22Rv1 (cell line): Measurements from ENCODE around the gene REC8.

Source experiments
- H3K27ac ChIP-seq: fragments of 450-650 bp; 2 replicates; pipeline ENCODE4 v1.5.1; 2017
- ZFX ChIP-seq: fragments of 450-650 bp; IDR thresholded peaks from 2 replicates; pipeline ENCODE4 v1.6.1; 2017; ENCODE audit warnings: antibody characterized with exemption, borderline replicate concordance
- TF ChIP-seq, protein P1 (sequence below): fragments of 450-650 bp; IDR thresholded peaks from 2 replicates; pipeline ENCODE4 v1.5.1; 2017; ENCODE audit warnings: mild to moderate bottlenecking

The REC8 gene

DNA sequence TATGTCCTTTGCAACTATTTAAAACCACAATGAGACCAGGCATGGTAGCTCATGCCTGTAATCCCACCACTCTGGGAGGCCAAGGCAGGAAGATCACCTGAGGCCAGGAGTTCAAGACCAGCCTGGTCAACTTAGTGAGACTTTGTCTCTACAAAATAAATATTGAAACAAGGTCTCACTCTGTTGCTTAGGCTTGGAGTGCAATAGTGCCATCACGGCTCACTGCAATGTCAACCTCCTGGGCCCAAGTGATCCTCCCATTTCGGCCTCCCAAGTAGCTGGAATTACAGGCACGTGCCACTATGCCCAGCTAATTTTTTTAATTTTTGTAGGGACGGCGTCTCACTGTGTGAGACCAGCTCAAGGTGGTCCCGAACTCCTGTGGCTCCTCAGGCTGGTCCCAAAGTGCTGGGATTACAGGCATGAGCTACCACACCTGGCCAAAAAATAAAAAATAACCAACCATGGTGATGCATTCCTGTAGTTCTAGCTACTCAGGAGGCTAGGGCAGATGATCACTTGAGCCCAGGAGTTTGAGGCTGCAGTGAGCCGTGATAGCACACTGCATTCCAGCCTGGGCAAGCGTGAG, 42.4 kb upstream of the REC8 start:
- TF ChIP-seq, protein P1, sequence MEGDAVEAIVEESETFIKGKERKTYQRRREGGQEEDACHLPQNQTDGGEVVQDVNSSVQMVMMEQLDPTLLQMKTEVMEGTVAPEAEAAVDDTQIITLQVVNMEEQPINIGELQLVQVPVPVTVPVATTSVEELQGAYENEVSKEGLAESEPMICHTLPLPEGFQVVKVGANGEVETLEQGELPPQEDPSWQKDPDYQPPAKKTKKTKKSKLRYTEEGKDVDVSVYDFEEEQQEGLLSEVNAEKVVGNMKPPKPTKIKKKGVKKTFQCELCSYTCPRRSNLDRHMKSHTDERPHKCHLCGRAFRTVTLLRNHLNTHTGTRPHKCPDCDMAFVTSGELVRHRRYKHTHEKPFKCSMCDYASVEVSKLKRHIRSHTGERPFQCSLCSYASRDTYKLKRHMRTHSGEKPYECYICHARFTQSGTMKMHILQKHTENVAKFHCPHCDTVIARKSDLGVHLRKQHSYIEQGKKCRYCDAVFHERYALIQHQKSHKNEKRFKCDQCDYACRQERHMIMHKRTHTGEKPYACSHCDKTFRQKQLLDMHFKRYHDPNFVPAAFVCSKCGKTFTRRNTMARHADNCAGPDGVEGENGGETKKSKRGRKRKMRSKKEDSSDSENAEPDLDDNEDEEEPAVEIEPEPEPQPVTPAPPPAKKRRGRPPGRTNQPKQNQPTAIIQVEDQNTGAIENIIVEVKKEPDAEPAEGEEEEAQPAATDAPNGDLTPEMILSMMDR = no peak
- no peak for TF ChIP-seq ZFX
- no peak overlapping the region for H3K27ac ChIP-seq

DNA sequence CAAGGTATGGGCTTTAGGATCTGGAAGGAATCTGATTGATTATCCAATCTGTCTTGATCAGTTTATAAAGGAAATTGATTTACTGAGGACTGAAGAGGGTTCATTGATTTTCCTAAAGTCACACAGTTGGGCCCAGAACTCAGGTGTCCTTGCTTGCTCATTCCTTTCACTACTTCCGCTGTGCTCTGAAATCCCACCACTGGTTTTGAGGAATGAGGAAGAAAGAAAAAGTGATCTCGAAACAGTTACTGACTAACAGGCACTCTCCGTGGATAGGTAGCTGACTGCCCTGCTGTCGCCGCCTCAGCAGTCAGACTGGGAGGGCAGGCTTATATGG, 41.5 kb upstream of the REC8 start, which contains the start of gene FITM1:
FITM1 (plus strand) TSS at position 280 of the 337 bp plus-strand sequence. CDS start 905 bp downstream, outside the sequence.
- H3K27ac ChIP-seq = no peak within 1 kb of the TSS
- TF ChIP-seq, protein P1 = no peak
- no peak for TF ChIP-seq ZFX

DNA sequence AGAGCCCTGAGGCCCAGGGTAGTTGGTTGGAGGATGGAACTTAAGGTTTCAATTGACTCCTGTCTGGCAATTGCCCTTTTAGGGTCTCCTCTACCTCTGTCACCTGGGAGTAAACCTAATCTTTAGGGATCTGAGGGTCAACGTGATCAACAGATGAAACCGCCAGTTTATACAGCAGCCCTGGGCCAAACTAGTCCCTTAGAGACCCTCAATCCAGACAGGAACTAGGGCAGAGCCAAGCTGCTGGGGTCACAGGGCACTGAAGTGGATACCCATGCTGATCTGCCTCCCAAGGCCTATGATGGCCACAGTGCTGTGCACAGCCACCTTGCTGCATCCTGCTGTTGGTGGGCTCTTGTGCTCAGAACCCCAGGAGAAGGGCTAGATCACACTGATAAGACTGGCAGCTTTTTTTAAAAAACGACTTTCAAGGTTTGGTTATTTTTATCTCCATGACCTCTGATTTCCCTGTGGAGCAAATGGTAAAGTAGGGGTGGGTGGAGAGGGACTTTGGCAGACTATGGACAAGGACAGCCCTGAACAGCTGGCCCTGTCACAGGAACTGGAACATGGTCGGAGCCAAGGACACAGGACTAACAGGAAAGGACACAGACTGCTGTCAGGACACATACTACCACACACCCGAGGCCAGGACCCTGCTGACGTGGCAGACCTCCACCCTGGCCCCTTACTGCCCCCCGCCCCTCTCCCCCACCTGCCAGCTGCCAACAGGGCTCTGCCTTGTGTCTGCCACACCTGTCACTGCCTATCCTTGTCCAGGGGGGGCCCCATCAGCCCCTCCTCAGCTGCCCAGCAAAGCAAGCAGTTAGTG, 40.9 kb upstream of the REC8 start:
- no peak overlapping the region for H3K27ac ChIP-seq
- TF ChIP-seq ZFX = no peak
- TF ChIP-seq, protein P1 = no peak

DNA sequence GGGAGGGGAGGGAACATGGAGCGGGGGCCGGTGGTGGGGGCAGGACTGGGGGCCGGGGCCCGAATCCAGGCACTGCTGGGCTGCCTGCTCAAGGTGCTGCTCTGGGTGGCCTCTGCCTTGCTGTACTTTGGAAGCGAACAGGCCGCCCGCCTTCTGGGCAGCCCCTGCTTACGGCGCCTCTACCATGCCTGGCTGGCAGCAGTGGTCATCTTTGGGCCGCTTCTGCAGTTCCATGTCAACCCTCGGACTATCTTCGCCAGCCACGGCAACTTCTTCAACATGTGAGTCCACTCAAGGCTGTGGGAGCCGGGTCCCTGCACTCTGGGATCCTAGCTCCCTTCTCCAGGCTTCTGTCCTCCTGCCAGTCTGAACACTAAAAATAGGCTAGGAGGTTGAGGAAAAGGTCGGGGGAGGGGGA, 40.3 kb upstream of the REC8 start:
- H3K27ac ChIP-seq = no peak overlapping the region

DNA sequence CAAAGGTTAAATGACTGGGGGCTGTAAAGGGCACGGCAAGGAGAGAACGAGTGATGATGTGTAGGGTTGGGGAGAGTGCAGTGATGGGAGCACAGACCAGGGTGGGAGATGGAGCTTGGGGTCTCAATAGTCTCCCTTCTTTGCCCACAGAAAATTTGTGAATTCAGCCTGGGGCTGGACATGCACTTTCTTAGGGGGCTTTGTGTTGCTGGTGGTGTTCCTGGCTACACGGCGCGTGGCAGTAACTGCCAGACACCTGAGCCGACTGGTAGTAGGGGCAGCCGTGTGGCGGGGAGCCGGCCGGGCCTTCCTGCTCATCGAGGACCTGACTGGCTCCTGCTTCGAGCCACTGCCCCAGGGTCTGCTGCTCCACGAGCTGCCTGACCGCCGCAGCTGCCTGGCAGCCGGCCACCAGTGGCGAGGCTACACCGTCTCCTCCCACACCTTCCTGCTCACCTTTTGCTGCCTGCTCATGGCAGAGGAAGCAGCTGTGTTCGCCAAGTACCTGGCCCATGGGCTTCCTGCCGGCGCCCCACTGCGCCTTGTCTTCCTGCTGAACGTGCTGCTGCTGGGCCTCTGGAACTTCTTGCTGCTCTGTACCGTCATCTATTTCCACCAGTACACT, 39.7 kb upstream of the REC8 start:
- H3K27ac ChIP-seq = peak overlapping the region; percentile 25
- no peak for TF ChIP-seq ZFX
- TF ChIP-seq, protein P1 = no peak

More for the DNA sequence above, 40.3 kb upstream of the REC8 start:
- TF ChIP-seq ZFX = no peak
- TF ChIP-seq, protein P1 = no peak

DNA sequence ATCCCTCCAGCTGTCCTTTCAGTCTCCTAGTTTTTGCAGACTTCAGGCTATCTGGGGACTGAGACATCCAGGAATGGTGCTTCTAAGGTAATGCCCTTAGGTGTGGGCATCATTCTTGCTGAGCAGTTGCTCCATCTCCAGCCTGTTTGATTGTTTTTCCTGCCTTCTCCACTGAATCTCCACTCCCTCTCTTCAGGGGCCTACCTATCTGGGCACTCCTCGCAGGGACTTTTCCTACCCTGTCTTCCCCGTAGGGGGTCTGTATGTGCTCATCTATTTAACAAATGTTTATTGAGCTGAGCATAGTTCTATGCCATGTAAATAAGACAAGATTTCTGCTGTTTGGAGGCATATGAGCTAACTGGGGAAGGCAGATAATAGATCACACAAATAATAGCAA, 38.9 kb upstream of the REC8 start:
- H3K27ac ChIP-seq = no peak overlapping the region

More for the DNA sequence above, 38.9 kb upstream of the REC8 start:
- TF ChIP-seq, protein P1 = no peak
- TF ChIP-seq ZFX = no peak
